ENCODE results near the gene MS4A14. TPM values are rescaled to one million over a fixed set of nuclear protein-coding genes. Genes with fewer than 3 reads are reported as not detected.

The MS4A14 gene, protein sequence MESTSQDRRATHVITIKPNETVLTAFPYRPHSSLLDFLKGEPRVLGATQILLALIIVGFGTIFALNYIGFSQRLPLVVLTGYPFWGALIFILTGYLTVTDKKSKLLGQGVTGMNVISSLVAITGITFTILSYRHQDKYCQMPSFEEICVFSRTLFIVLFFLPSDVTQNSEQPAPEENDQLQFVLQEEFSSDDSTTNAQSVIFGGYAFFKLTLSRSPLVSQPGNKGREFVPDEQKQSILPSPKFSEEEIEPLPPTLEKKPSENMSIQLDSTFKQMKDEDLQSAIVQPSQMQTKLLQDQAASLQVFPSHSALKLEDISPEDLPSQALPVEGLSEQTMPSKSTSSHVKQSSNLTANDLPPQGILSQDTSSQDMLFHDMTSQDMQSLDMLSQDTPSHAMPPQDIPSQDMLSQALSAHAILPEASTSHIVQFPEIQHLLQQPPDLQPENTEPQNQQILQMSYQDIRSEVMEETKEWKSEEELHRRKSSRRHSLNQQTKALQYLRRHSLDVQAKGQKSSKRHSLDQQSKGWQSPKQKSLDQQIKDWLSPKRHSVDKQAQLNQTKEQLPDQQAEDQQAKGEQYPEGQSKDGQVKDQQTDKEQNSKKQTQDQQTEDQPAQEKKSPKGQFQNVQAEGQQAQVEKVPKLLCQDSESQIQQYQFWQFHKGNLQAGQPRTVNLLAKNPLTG
- polyA plus RNA-seq: not detected in 2 replicates

DNA sequence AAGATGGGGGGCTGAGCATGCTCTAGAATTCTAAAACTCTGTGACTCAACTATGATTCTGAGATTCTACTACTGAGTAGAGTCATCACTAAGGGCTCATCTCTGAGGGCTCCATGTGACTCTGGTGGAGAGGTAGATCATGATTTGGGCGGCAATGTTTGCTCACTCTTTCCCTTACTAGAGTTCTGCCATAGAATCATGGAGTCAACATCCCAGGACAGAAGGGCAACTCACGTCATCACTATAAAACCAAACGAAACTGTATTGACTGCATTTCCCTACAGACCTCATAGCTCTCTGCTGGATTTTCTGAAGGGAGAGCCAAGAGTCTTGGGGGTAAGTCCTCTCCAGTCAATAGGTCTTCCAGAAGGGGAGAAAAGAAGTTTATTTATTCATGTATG lies at the start of gene MS4A14:
Gene MS4A14, plus strand, starts transcription at position 78 of the 400 bp plus-strand sequence. Its CDS starts 120 bp downstream, at position 198.

DNA sequence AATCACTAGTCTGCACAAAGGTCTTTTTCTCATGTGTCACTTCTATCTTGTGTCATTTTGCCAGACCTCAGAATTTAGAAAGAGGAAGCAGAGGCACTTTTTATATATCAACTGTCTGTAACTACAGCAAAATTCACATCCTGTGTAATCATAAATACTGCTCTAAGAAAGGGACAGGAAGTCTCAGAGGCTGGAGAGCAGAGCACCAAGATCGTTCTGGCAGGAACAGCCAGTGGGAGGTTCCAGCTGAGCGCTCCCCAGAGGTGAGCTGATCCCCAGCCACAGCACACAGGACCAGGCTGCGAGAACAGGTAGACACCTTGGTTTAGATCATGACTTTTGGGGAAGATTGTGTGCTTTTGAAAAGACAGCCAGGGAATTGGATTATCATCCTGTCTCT lies 17.9 kb upstream of the MS4A14 start, which contains the start of gene MS4A7:
Gene MS4A7, plus strand, starts transcription at position 179 of the 400 bp plus-strand sequence. CDS start 4,610 bp downstream, outside the sequence.

DNA sequence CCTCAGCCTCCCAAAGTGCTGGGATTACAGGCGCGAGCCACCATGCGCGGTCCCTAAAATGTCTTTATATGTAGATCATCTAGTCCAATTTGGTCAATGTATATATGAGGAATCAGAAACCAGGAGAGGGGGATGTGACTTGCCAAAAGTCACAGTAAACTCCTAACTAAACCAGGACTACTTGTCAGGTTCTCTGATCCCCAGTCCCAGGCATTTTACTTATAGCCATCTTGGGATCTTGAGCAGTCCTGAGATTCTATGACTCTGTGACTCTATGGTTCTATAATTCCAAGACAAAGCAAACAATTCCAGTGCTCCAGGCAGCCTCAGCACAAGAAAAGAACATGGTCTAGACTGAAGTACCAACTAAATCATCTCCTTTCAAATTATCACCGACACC lies 33.0 kb downstream of the MS4A14 start, which contains the start of gene MS4A5:
Gene MS4A5, plus strand, starts transcription at position 301 of the 400 bp plus-strand sequence. CDS start 103 bp downstream, outside the sequence.

DNA sequence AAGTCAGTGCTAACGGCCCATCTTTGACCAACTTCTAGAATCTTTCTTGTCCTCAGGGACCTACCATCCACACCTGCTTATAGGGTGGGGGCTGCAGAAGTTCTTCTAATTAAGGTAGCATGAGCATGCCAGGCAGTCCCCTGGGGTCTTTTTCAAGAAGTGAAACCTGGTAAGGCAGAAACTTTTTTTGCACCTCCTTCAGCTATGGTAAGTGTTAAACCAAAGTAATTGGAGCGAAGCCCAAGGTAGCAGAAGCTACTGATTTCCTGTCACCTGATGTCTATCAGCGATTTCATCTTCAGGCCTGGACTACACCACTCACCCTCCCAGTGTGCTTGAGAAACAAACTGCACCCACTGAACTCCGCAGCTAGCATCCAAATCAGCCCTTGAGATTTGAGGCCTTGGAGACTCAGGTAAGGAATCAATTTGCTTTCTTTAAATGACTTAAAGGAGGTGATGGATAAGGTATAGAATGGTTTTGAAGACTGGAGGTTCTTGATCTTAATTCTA lies 59.3 kb downstream of the MS4A14 start, which contains the start of gene MS4A1:
Gene MS4A1, plus strand, starts transcription at position 317 of the 512 bp plus-strand sequence. CDS start 6,528 bp downstream, outside the sequence.

Other genes starting within 250 kb of the MS4A14 start
- not detected in 2 replicates for gene MS4A6A, start 213.4 kb upstream of the MS4A14 start, polyA plus RNA-seq
- gene MS4A4E, start 153.3 kb upstream of the MS4A14 start, polyA plus RNA-seq: not detected in 2 replicates
- gene MS4A4A, start 115.8 kb upstream of the MS4A14 start, polyA plus RNA-seq: not detected in 2 replicates
- not detected in 2 replicates for gene MS4A6E, start 69.2 kb upstream of the MS4A14 start, polyA plus RNA-seq
- gene MS4A7, start 17.9 kb upstream of the MS4A14 start, polyA plus RNA-seq: not detected in 2 replicates
- gene MS4A5, start 33.1 kb downstream of the MS4A14 start, polyA plus RNA-seq: not detected in 2 replicates
- gene MS4A1, start 59.4 kb downstream of the MS4A14 start, polyA plus RNA-seq: not detected in 2 replicates
- gene MS4A12, start 96.3 kb downstream of the MS4A14 start, polyA plus RNA-seq: not detected in 2 replicates
- not detected in 2 replicates for gene MS4A13, start 118.9 kb downstream of the MS4A14 start, polyA plus RNA-seq

Data from Purkinje cell (primary cell).